ENCODE data around the gene EMC10. TPM values are rescaled to one million over a fixed set of nuclear protein-coding genes. Genes with fewer than 3 reads are reported as not detected.
A peak's percentile ranks its signal among the peaks of the same experiment; 100 is the strongest.

Gene EMC10
- total RNA-seq, 1 experiment from 2014 or later: 135 TPM

- no peak for DNase-seq (ENCODE audit: low read depth)
These were observed 1.6 kb downstream of the EMC10 start for GRCh38 chr19:50477751-50478515.

DNA sequence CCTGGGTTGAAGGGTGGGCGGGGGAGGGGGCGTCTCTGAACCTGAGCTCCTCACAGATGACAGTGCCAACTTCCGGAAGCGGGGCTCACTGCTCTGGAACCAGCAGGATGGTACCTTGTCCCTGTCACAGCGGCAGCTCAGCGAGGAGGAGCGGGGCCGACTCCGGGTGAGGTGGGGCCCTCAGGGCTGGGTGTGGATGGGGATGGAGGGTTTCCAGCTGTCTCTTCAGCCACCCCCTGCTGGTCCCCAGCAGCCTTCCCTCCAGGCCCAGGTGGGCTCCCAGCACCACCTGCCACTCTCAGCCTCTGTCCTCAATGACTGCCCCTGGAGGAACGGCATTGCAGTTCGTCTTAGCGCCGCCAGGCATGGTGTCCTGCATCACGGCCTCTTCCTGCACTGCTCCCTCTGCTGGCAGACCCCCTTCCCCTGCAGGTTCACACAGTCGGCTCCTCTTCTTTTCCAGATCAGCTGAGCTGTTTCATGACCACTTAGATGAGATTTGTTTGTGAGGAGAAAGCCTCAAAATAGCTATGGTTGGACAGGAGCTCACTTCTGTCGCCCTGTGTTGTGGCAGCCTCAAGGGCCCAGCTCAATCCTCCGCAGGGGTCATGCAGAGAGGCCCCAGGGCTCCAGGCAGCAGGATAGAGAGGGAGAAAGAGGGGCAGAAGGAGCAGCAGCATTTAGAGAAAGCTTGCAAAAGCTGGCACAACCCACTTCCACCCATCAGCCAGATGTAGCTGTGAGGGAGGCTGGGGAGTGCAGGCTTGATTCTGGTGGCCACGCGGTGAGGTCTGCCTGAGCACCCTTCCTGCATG, 2.8 kb downstream of the EMC10 start:
- DNase-seq (ENCODE audit: low read depth): peak; percentile 65

DNA sequence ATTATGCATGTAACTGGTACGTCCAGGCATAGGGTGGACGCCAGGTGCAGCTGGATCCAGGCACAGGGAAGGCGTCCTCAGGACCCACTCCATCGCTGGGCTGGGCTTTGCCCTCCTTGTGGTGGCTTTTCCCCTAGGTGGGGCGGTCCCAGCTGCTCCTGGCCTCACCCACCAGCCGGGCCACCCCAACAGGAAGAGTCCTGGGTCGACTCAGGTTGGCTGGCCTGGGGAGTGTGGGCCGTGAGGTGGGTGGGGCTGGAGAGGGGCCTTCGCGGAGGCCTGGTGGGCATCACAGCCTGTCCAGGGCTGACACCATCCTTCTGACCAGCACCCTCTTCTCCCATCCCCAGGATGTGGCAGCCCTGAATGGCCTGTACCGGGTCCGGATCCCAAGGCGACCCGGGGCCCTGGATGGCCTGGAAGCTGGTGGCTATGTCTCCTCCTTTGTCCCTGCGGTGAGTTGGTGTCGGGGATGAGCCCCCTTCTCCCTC, 3.5 kb downstream of the EMC10 start:
- DNase-seq (ENCODE audit: low read depth): no peak

DNA sequence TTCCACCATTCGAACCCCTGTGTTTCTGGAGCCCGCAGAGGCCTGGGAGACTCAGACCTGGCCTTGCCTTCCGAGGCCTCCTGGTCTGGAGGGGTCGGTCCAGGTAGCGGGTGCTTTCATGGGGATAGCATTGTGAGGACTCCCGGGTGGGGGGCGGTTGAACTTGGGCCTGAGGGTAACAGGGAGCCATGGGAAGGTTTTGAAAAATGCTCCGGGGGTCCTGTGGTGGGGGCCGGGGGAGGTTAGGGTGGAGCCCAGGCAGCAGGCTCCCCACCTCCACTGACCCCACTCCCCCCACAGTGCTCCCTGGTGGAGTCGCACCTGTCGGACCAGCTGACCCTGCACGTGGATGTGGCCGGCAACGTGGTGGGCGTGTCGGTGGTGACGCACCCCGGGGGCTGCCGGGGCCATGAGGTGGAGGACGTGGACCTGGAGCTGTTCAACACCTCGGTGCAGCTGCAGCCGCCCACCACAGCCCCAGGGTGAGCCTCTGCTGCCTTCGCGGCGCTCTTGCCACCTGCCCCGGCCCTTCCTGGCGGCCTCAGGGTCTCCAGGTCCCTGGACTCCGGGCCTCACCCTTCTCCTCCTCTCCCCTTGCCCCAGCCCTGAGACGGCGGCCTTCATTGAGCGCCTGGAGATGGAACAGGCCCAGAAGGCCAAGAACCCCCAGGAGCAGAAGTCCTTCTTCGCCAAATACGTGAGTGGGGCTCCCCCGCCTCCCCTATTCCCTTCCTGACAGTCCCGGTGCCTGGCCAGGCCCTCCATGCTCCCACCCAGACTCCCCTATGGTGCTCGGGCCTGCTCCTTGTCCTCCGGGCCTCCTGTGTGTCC, 4.2 kb downstream of the EMC10 start:
- no peak for DNase-seq (ENCODE audit: low read depth)

GRCh38 chr19:50481351-50482149, 5.2 kb downstream of the EMC10 start:
- DNase-seq (ENCODE audit: low read depth): no peak

GRCh38 chr19:50482271-50482855, 6.1 kb downstream of the EMC10 start:
- DNase-seq (ENCODE audit: low read depth): no peak

DNA sequence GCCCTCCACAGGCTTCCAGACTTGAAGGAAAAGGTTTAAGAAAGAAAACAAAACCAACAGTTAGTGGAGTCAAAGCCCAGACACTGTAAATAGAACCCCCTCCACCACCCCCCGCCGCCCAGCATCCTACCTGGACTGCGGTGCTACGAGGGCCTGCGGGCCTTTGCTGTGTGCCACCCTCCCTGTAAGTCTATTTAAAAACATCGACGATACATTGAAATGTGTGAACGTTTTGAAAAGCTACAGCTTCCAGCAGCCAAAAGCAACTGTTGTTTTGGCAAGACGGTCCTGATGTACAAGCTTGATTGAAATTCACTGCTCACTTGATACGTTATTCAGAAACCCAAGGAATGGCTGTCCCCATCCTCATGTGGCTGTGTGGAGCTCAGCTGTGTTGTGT, 6.6 kb downstream of the EMC10 start:
- DNase-seq (ENCODE audit: low read depth): no peak

DNA sequence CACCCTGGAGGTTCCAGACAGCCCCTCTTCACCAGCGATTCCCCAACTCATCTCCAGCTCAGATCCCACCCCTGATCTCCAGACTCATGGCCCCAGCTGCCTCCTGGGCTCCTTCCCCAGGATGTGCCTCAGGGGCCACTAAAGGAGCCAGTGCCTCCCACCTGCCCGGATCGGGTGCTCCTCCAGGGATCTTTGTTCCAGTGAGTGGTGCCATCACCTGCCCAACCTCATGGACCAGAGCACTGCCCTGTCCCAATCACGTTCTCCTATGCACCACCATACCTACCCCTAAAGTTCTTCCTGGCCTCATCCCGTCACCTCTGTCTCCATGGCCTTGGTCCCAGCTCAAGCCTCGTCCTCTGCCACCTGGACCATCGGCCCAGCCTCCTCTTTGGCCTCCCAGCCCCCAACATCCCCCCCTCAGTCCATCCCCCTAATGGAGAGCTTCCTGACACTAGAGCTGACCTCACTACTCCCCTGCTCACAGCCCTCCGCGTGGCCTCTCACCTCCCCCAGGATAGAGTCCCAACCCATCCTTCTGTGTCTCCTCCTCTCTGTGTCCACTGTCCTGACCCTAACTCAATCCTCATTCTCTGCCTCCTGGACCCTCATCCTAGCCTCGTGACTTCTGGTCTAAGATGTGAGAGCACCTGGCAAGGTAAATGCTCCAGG, 9.1 kb downstream of the EMC10 start:
- DNase-seq (ENCODE audit: low read depth): no peak

DNA sequence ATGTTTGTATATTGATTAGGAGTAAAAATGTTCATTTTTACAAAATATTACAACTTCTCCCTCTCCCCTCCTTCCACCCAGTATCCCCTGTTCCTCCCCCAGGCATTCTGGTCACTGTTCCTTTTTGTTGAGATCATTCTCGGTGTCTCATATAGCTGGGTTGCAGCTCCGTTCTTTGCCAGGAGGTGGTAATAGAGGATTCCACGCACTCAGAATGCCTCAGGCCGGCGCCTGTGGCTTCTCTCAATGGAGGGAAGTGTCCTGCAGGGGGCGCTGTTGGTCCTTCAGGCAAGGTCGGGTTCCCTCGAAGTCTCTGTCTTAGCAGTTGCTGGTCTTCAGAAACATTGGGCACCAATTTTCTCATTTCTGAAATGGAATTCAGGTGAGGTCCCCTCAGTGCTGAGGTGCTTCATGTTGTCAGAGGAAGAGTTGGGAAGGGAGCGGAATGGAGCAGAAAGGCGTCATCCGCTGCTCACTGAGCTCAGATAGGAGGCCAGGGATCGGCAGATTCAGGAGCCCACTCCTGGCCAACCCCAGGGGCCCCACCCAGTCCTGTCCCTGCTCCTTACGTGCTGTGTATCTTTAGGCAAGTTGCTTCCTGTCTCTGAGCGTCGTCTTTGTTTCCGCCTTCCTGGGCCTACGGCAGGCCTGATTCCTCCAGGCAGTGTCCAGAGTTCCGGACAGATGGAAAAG, 10.7 kb downstream of the EMC10 start:
- DNase-seq (ENCODE audit: low read depth): peak; percentile 48

DNA sequence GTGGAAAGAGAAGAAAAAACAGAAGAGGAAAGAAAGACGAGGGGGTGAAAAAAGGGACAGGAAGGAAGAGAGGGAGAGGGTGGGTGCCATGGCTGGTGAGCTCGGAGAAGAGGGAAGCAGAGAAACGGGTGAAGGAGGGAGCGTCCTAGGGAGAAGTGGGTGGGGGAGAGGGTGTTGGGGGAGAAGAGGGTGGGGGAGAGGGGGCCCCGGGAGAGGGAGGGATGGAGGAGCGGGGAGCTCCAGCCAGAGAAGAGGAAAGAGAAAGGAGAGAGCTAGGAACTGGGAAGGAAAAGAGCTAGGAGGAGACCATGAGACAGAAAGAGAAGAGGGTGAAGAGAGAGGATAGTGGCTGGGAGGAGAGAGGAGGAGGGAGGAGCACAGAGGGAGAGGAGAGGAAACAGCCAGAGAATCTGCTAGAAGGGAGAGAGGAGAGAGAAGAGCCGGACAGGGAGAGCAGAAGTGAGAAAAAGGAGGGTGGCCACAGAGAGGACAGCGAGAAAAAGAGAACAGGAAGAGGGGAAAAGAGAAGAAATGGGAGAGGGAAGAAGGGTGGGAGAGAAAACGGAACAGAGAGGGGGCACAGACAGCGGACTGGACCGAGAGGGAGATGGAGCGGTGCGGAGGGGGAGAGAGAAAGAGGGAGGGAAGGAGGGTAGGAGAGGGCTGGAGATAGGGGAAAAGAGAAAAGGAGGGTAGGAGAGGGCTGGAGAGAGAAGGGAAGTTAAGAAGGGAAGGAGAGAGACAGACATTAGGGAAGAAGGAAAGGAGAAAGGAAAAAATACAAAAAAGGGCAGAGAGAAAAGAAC, 12.3 kb downstream of the EMC10 start:
- no peak for DNase-seq (ENCODE audit: low read depth)

- DNase-seq (ENCODE audit: low read depth): no peak
These were observed 13.2 kb downstream of the EMC10 start for GRCh38 chr19:50489461-50490011.

DNA sequence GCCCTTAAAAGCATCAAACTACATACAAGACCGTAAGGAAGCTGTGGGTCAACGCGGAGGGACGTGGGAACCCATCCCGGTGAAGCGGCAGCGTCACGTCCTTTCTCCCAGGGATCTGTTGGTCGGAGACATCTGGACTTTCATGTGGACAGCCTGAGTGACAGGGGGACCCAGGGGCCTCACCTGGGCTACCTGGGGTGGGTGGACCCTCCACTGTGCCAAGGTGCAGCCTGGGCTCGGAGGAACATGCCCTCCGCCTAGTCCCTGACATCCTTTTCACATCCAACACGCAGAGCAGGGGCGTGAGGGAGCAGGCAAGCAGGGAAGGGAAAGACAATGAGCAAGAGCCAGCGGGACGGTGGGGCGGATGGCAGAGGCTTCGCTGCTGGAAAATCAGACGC, 14.1 kb downstream of the EMC10 start:
- no peak for DNase-seq (ENCODE audit: low read depth)

- no peak for DNase-seq (ENCODE audit: low read depth)
These were observed 14.7 kb downstream of the EMC10 start for GRCh38 chr19:50490991-50491472.

GRCh38 chr19:50492303-50493052, 16.2 kb downstream of the EMC10 start:
- no peak for DNase-seq (ENCODE audit: low read depth)

GRCh38 chr19:50493171-50493570, 16.9 kb downstream of the EMC10 start:
- no peak for DNase-seq (ENCODE audit: low read depth)

DNA sequence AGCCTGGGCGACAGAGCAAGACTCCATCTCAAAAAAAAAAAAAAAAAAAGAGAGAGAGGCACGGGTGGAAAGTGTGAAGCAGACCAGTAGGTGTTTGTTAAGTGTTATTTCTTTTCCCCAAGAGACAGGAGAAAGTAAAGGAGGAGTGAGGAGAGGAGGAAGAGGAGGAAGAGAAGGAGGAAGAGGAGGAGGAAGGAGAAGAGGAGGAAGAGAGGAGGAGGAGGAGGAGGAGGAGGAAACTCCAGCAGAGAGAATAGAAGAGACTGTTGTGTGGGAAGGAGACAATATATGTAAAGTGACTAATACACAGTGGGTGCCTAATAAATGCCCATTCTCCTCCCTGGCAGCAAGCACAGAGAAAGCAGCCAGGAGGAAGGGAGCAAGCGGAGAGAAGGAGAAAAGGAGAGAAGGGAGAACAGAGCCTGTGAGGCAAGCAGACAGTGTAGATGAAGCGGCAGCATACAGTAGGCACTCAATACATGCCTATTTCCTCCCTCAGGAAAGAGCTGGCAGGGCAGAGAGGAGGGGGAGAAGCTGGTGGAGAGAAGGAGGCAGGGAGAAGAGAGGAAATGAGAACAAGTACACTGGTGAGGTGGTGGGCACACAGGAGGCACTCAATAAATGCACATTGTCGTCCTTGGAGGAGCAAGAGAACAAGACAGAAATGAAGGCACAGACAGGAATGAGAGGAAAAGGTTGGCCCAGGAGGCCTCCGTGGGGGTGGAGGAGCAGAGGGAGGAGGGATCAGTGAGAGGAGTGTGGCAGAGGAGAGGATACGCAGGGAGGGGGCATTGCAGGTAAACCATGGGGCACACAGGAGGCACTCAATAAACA, 18.1 kb downstream of the EMC10 start:
- no peak for DNase-seq (ENCODE audit: low read depth)

Data from Daoy (cell line).